SK-N-SH treated with all-trans-retinoic acid at 6 μM for 48 hours (cell line): ENCODE measurements around the gene INTU.
"Not testable (repeated sequence)": the region's sequence is repeated elsewhere in the genome, so short reads cannot be mapped to it uniquely, and the experiment has no call there.

Experiments
- ATAC-seq: fragments of 200-7000 bp; cut with Tn5 transposase; 3 replicates; pipeline ENCODE4 v1.9.1; 2020; ENCODE audit warnings: mild to moderate bottlenecking, moderate library complexity
- ARNTL ChIP-seq: fragments of 450-650 bp; formaldehyde crosslinking; IDR thresholded peaks from 2 replicates; pipeline ENCODE4 v1.5.0; 2020; ENCODE audit warnings: low read depth, mild to moderate bottlenecking, moderate library complexity, borderline replicate concordance
- BACH2 ChIP-seq: fragments of 250-450 bp; sonication (Bioruptor Pico); IDR thresholded peaks from 2 replicates; pipeline ENCODE4 v1.9.0; 2021; ENCODE audit warnings: mild to moderate bottlenecking, borderline replicate concordance
- ESRRG ChIP-seq: fragments of 250-450 bp; sonication (Bioruptor Pico); IDR thresholded peaks from 2 replicates; pipeline ENCODE4 v1.6.1; 2021; ENCODE audit warnings: mild to moderate bottlenecking
- GLIS3 ChIP-seq: fragments of 250-450 bp; sonication (Bioruptor Pico); IDR thresholded peaks from 2 replicates; pipeline ENCODE4 v1.5.0; 2020; ENCODE audit warnings: mild to moderate bottlenecking, moderate library complexity
- ISL1 ChIP-seq: fragments of 250-450 bp; sonication (Bioruptor Pico); IDR thresholded peaks from 2 replicates; pipeline ENCODE4 v2.1.2; 2022; ENCODE audit warnings: mild to moderate bottlenecking, moderate library complexity
- OSR1 ChIP-seq: fragments of 250-450 bp; sonication (Bioruptor Pico); IDR thresholded peaks from 2 replicates; pipeline ENCODE4 v1.8.0; 2022; ENCODE audit warnings: moderate library complexity, mild to moderate bottlenecking, inconsistent platforms
- PATZ1 ChIP-seq: fragments of 250-450 bp; sonication (Bioruptor Pico); IDR thresholded peaks from 2 replicates; pipeline ENCODE4 v1.8.0; 2020; ENCODE audit warnings: mild to moderate bottlenecking, moderate library complexity, borderline replicate concordance
- PPARA ChIP-seq: fragments of 250-450 bp; sonication (Bioruptor Pico); IDR thresholded peaks from 2 replicates; pipeline ENCODE4 v1.5.0; 2020; ENCODE audit warnings: mild to moderate bottlenecking, borderline replicate concordance
- RARB ChIP-seq: fragments of 250-450 bp; sonication (Bioruptor Pico); IDR thresholded peaks from 2 replicates; pipeline ENCODE4 v1.8.0; 2021; ENCODE audit warnings: mild to moderate bottlenecking, moderate library complexity
- SNAI2 ChIP-seq: fragments of 250-450 bp; sonication (Bioruptor Pico); IDR thresholded peaks from 2 replicates; pipeline ENCODE4 v1.5.0; 2020; ENCODE audit warnings: mild to moderate bottlenecking, moderate library complexity
- TCF4 ChIP-seq: fragments of 250-450 bp; sonication (Bioruptor Pico); IDR thresholded peaks from 2 replicates; pipeline ENCODE4 v1.8.0; 2021; ENCODE audit warnings: mild to moderate bottlenecking, moderate library complexity, borderline replicate concordance
- TOX ChIP-seq: fragments of 250-450 bp; sonication (Bioruptor Pico); IDR thresholded peaks from 2 replicates; pipeline ENCODE4 v1.8.0; 2021; ENCODE audit warnings: mild to moderate bottlenecking, moderate library complexity, borderline replicate concordance
- TSHZ2 ChIP-seq: fragments of 250-450 bp; sonication (Bioruptor Pico); IDR thresholded peaks from 2 replicates; pipeline ENCODE4 v1.5.0; 2020; ENCODE audit warnings: mild to moderate bottlenecking, moderate library complexity
- ZC3H10 ChIP-seq: fragments of 250-450 bp; sonication (Bioruptor Pico); IDR thresholded peaks from 2 replicates; pipeline ENCODE4 v1.5.1; 2021; ENCODE audit warnings: mild to moderate bottlenecking, moderate library complexity
- ZFP3 ChIP-seq: fragments of 250-450 bp; sonication (Bioruptor Pico); IDR thresholded peaks from 2 replicates; pipeline ENCODE4 v1.5.0; 2020; ENCODE audit warnings: mild to moderate bottlenecking, moderate library complexity
- ZFP30 ChIP-seq: fragments of 450-650 bp; formaldehyde crosslinking; IDR thresholded peaks from 2 replicates; pipeline ENCODE4 v1.5.0; 2022; ENCODE audit warnings: mild to moderate bottlenecking, moderate library complexity
- ZNF565 ChIP-seq: fragments of 450-650 bp; formaldehyde crosslinking; conservative IDR thresholded peaks from 2 replicates; pipeline ENCODE4 v1.5.0; 2020; ENCODE audit warnings: low read depth, mild to moderate bottlenecking, moderate library complexity
- ZNF70 ChIP-seq: fragments of 450-650 bp; formaldehyde crosslinking; IDR thresholded peaks from 2 replicates; pipeline ENCODE4 v1.5.0; 2020; ENCODE audit warnings: mild to moderate bottlenecking, moderate library complexity
- ZNF8 ChIP-seq: fragments of 450-650 bp; formaldehyde crosslinking; IDR thresholded peaks from 2 replicates; pipeline ENCODE4 v1.5.0; 2020; ENCODE audit warnings: mild to moderate bottlenecking, moderate library complexity
- TF ChIP-seq, protein P1 (sequence below): fragments of 250-450 bp; sonication (Bioruptor Pico); IDR thresholded peaks from 2 replicates; pipeline ENCODE4 v1.8.0; 2021; ENCODE audit warnings: low read depth, mild to moderate bottlenecking, moderate library complexity, borderline replicate concordance
- TF ChIP-seq, protein P2 (sequence below): fragments of 250-450 bp; sonication (Bioruptor Pico); IDR thresholded peaks from 2 replicates; pipeline ENCODE4 v1.5.1; 2021; ENCODE audit warnings: mild to moderate bottlenecking, moderate library complexity

Gene INTU

GRCh38 chr4:127642169-127642568 lies 9.4 kb downstream of the INTU start:
- no peak for ATAC-seq
- TF ChIP-seq ARNTL (CRISPR knock-in tag) (no peak), ESRRG (CRISPR knock-in tag) (no peak), OSR1 (no peak), TCF4 (CRISPR knock-in tag) (no peak), PATZ1 (CRISPR knock-in tag) (no peak)

DNA sequence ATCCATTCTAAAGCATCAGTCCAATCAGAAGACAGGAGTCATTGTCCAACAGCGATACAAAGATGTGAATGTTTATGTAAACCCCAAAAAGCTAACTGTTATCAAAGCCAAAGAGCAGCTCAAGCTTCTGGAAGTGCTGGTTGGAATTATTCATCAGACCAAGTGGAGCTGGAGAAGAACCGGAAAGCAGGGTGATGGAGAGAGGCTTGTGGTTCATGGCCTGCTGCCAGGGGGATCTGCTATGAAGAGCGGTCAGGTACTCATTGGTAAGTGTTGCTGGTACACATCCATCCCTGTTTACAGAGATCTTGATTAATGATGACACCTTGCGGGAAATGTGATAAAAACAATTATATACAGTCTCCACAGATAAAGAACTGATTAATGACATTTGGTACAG lies 11.0 kb downstream of the INTU start:
- TF ChIP-seq ARNTL (CRISPR knock-in tag) (no peak), BACH2 (no peak), SNAI2 (CRISPR knock-in tag) (no peak), ZC3H10 (CRISPR knock-in tag) (no peak), ISL1 (CRISPR knock-in tag) (no peak), ZNF565 (CRISPR knock-in tag) (no peak), OSR1 (no peak), TCF4 (CRISPR knock-in tag) (no peak)
- ATAC-seq = no peak

DNA sequence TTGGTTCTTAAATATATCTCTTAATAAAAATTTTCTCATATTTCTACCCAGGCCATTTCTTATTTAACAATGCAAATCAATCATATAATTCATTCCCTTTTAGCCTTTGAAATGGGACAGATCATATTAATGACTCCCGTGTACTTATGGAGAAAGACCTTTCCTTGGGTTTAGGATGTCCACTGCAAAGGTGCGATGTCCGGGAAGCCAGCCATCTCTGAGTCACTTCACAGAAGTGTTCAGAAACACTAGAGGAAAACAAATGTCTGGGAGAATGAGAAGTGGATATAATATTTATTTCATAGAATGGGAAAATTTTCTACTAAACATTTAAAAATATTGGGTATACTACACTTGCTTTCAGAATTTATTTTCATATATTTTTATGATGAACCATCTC lies 15.3 kb downstream of the INTU start:
- TF ChIP-seq RARB (CRISPR knock-in tag) (no peak), TSHZ2 (CRISPR knock-in tag) (no peak), ZFP30 (no peak), ZNF70 (CRISPR knock-in tag) (no peak)
- no peak for ATAC-seq

DNA sequence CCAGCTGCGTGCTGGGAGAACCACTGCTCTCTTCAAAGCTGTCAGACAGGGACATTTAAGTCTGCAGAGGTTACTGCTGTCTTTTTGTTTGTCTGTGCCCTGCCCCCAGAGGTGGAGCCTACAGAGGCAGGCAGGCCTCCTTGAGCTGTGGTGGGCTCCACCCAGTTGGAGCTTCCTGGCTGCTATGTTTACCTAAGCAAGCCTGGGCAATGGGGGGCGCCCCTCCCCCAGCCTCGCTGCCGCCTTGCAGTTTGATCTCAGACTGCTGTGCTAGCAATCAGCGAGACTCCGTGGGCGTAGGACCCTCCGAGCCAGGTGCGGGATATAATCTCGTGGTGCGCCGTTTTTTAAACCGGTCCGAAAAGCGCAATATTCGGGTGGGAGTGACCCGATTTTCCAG lies 22.8 kb downstream of the INTU start:
- not testable (repeated sequence) for ATAC-seq

GRCh38 chr4:127656047-127656680 lies 23.4 kb downstream of the INTU start:
- TF ChIP-seq, protein P1, sequence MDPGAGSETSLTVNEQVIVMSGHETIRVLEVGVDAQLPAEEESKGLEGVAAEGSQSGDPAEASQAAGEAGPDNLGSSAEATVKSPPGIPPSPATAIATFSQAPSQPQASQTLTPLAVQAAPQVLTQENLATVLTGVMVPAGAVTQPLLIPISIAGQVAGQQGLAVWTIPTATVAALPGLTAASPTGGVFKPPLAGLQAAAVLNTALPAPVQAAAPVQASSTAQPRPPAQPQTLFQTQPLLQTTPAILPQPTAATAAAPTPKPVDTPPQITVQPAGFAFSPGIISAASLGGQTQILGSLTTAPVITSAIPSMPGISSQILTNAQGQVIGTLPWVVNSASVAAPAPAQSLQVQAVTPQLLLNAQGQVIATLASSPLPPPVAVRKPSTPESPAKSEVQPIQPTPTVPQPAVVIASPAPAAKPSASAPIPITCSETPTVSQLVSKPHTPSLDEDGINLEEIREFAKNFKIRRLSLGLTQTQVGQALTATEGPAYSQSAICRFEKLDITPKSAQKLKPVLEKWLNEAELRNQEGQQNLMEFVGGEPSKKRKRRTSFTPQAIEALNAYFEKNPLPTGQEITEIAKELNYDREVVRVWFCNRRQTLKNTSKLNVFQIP (CRISPR knock-in tag) = no peak
- TF ChIP-seq ZNF8 (CRISPR knock-in tag) = no peak
- TF ChIP-seq PPARA = no peak
- TF ChIP-seq TOX (CRISPR knock-in tag) = no peak
- no peak for TF ChIP-seq ESRRG (CRISPR knock-in tag)
- TF ChIP-seq, protein P2, sequence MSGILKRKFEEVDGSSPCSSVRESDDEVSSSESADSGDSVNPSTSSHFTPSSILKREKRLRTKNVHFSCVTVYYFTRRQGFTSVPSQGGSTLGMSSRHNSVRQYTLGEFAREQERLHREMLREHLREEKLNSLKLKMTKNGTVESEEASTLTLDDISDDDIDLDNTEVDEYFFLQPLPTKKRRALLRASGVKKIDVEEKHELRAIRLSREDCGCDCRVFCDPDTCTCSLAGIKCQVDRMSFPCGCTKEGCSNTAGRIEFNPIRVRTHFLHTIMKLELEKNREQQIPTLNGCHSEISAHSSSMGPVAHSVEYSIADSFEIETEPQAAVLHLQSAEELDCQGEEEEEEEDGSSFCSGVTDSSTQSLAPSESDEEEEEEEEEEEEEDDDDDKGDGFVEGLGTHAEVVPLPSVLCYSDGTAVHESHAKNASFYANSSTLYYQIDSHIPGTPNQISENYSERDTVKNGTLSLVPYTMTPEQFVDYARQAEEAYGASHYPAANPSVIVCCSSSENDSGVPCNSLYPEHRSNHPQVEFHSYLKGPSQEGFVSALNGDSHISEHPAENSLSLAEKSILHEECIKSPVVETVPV (CRISPR knock-in tag) = no peak
- no peak for TF ChIP-seq BACH2
- no peak for TF ChIP-seq SNAI2 (CRISPR knock-in tag)
- no peak for TF ChIP-seq RARB (CRISPR knock-in tag)
- TF ChIP-seq TCF4 (CRISPR knock-in tag) = no peak
- no peak for TF ChIP-seq ZFP3 (CRISPR knock-in tag)
- TF ChIP-seq PATZ1 (CRISPR knock-in tag) = no peak
- no peak for TF ChIP-seq GLIS3 (CRISPR knock-in tag)
- TF ChIP-seq ZNF565 (CRISPR knock-in tag) = no peak
- ATAC-seq = no peak
